GM18499 (cell line): ENCODE measurements around the gene U2SURP.

ENCODE experiments used
- ATAC-seq: cut with Tn5 transposase; IDR thresholded peaks from one replicate; pipeline ENCODE4 v1.9.1; 2021; ENCODE audit warnings: moderate number of reproducible peaks; ENCODE audit not compliant: insufficient read depth, unreplicated experiment

U2SURP gene

GRCh38 chr3:143001369-143002082, at the start of gene U2SURP:
Gene U2SURP (plus strand): TSS chr3:143001570. CDS start chr3:143001629, 59 bp downstream.
- ATAC-seq: peak; percentile 71

GRCh38 chr3:142951794-142952193, 49.6 kb upstream of the U2SURP start:
- ATAC-seq: no peak

- no peak for ATAC-seq
These were observed 48.8 kb upstream of the U2SURP start for GRCh38 chr3:142952272-142953193.

GRCh38 chr3:142953443-142953842, 47.9 kb upstream of the U2SURP start:
- no peak for ATAC-seq

- ATAC-seq: no peak
These were observed 42.7 kb upstream of the U2SURP start for GRCh38 chr3:142958707-142959106.

- no peak for ATAC-seq
These were observed 41.0 kb upstream of the U2SURP start for GRCh38 chr3:142960322-142960850.

GRCh38 chr3:142961539-142961938, 39.8 kb upstream of the U2SURP start:
- ATAC-seq: no peak

GRCh38 chr3:142962175-142962519, 39.2 kb upstream of the U2SURP start:
- ATAC-seq: no peak

GRCh38 chr3:142962520-142963233, 38.7 kb upstream of the U2SURP start:
- no peak for ATAC-seq

GRCh38 chr3:142963234-142963515, 38.2 kb upstream of the U2SURP start:
- ATAC-seq: no peak

- ATAC-seq: no peak
These were observed 37.6 kb upstream of the U2SURP start, which contains the start of gene PAQR9 for GRCh38 chr3:142963516-142964448. Gene PAQR9 (minus strand): TSS chr3:142963674. CDS start chr3:142963336, 338 bp downstream.

GRCh38 chr3:142965581-142965980, 35.8 kb upstream of the U2SURP start:
- ATAC-seq: no peak

GRCh38 chr3:142966808-142967207, 34.6 kb upstream of the U2SURP start:
- ATAC-seq: no peak

GRCh38 chr3:142968319-142969025, 32.9 kb upstream of the U2SURP start:
- ATAC-seq: no peak

- no peak for ATAC-seq
These were observed 29.9 kb upstream of the U2SURP start for GRCh38 chr3:142971431-142971830.

GRCh38 chr3:142972092-142972753, 29.1 kb upstream of the U2SURP start:
- ATAC-seq: no peak

- ATAC-seq: no peak
These were observed 28.0 kb upstream of the U2SURP start for GRCh38 chr3:142973217-142974009.
